Chondrocyte (in vitro differentiated cells): ENCODE measurements around the gene MAML3. TPM values are rescaled to one million over a fixed set of nuclear protein-coding genes. Genes with fewer than 3 reads are reported as not detected.

Source experiments
- DNase-seq: peaks from one replicate; pipeline ENCODE4 v3.0.0; 2021; ENCODE audit warnings: mixed read lengths, low spot score
- H3K27ac Mint-ChIP-seq: one replicate; pipeline ENCODE4 v1.8.0; 2021; ENCODE audit warnings: mild to moderate bottlenecking, moderate library complexity, mixed read lengths; ENCODE audit not compliant: unreplicated experiment
- H3K27me3 Mint-ChIP-seq: 2 replicates; pipeline ENCODE4 v1.8.0; 2021; ENCODE audit warnings: low read depth, mixed read lengths
- H3K36me3 Mint-ChIP-seq: 2 replicates; pipeline ENCODE4 v1.8.0; 2021; ENCODE audit warnings: low read depth, mixed read lengths
- H3K4me1 Mint-ChIP-seq: 2 replicates; pipeline ENCODE4 v1.8.0; 2021; ENCODE audit warnings: low read depth, mild to moderate bottlenecking, mixed read lengths
- H3K4me3 Mint-ChIP-seq: one replicate; pipeline ENCODE4 v1.8.0; 2021; ENCODE audit warnings: mild to moderate bottlenecking, moderate library complexity, mixed read lengths; ENCODE audit not compliant: unreplicated experiment
- H3K9me3 Mint-ChIP-seq: 2 replicates; pipeline ENCODE4 v1.8.0; 2021; ENCODE audit warnings: low read depth, mixed read lengths
- total RNA-seq: library from RNA; stranded (reverse); gene quantifications from 3 replicates; pipeline ENCODE4 v1.2.1, GENCODE V29; 2021
- TF ChIP-seq, protein P1 (sequence below): fragments of 200-600 bp; sonication (generic); IDR thresholded peaks from 2 replicates; pipeline ENCODE4 v1.5.0; 2021; ENCODE audit warnings: antibody characterized with exemption, mild to moderate bottlenecking, moderate library complexity

The MAML3 gene
- total RNA-seq, 1 donor from 2014 or later = 1.6 TPM

DNA sequence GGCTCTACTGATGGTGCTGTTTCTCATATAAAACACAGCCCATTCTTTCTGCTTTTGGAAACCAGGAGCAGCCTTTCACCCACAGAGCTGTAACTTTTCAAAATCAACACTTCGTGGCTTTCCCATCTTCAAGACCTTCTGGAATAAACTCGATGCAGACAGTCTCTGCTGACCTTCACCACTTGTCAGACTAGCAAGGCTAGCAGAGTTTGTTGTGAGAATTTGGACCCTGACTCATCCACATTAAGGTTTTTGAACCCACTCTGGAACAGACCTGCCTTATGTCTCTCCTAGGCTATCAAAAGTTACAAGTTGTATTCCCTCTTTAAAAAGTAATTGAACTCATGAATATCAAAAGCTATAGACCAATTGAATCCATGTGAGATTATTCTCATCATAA lies 88.6 kb downstream of the MAML3 start:
- Mint-ChIP-seq H3K9me3 (no peaks in the 10 kb centered on the region), H3K36me3 (no peaks in the 10 kb centered on the region), H3K27me3 (no peaks in the 10 kb centered on the region), H3K4me3 (no peak overlapping the region), H3K27ac (no peak overlapping the region), H3K4me1 (peaks cover 36% of the 10 kb centered on the region)
- TF ChIP-seq, protein P1, sequence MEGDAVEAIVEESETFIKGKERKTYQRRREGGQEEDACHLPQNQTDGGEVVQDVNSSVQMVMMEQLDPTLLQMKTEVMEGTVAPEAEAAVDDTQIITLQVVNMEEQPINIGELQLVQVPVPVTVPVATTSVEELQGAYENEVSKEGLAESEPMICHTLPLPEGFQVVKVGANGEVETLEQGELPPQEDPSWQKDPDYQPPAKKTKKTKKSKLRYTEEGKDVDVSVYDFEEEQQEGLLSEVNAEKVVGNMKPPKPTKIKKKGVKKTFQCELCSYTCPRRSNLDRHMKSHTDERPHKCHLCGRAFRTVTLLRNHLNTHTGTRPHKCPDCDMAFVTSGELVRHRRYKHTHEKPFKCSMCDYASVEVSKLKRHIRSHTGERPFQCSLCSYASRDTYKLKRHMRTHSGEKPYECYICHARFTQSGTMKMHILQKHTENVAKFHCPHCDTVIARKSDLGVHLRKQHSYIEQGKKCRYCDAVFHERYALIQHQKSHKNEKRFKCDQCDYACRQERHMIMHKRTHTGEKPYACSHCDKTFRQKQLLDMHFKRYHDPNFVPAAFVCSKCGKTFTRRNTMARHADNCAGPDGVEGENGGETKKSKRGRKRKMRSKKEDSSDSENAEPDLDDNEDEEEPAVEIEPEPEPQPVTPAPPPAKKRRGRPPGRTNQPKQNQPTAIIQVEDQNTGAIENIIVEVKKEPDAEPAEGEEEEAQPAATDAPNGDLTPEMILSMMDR = no peak
- DNase-seq = no peak

DNA sequence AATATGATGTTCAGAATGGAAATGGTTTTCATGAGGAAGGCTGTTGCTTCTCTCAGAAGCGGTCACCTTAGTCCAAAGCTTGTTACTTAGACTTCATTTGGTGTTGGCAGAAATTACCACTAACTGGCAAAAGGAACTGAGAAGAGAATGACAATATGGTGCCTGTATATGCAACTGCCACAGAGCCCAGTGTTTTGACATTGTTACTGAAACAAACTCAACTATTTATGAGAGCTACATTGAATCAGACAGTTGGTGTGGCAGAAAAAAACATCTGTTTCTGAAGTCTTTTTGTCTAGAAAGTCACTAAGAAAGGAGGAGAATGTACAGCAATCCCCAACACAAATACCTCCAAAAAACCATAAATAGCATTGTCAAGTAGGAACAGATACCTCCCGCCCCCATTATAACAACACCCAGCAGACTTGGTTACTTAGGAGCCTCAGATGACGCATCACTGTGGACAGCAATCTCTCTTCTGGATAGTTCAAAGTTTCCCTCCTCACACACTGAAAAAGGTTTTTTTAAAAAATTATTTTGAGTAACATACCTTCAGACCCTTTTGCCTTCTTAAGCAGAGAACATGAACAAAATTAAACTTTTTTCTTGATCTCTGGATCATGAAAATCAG lies 92.2 kb downstream of the MAML3 start:
- Mint-ChIP-seq H3K27ac (peak overlapping the region; percentile 81), H3K36me3 (no peaks in the 10 kb centered on the region), H3K9me3 (no peaks in the 10 kb centered on the region), H3K4me3 (no peak overlapping the region), H3K4me1 (peaks cover 45% of the 10 kb centered on the region), H3K27me3 (no peaks in the 10 kb centered on the region)
- TF ChIP-seq, protein P1 = no peak
- no peak for DNase-seq

DNA sequence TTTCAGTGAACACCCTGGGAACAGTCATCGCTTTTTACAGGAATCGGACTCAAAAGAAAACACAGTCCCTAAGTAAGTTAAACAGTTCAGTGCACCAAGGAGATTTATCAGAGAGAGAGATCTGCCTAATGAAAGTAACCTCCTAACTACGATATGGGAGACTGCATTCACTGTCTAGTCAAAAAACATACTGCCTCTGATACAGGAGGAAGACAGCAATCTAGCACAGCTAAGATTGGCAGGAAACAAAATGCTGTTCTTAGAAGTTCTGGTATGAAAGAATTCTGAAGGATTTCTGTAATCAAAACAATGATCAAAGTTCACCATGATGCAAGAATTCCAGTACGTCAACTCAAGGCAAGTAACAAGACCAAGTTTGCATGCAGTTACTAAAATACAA lies 92.8 kb downstream of the MAML3 start:
- Mint-ChIP-seq H3K27ac (peak overlapping the region; percentile 81), H3K4me3 (peak overlapping the region; percentile 45), H3K9me3 (no peaks in the 10 kb centered on the region), H3K27me3 (no peaks in the 10 kb centered on the region), H3K4me1 (peaks cover 45% of the 10 kb centered on the region), H3K36me3 (no peaks in the 10 kb centered on the region)
- no peak for DNase-seq
- TF ChIP-seq, protein P1 = no peak

DNA sequence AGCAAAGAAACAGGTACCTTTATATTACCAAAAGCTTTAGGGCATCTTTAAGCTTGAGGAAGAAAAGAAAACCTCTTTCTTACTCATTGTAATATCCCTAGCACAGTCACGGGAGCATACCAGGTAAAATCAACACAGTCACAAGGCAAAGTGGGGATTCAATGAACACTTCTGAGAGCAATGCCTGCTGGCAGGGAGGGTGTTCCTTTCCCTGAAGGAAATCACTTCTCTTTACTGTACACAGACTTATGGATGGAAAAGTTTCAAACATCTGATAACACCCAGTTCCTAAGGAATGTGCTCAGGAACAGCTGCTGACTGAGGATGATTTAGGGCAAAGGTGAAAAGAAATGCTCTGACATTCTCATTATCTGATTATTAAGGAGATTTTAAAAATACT lies 94.8 kb downstream of the MAML3 start:
- Mint-ChIP-seq H3K4me3 (no peak overlapping the region), H3K27ac (peak overlapping the region; percentile 71), H3K36me3 (no peaks in the 10 kb centered on the region), H3K4me1 (peaks cover 53% of the 10 kb centered on the region), H3K9me3 (no peaks in the 10 kb centered on the region), H3K27me3 (no peaks in the 10 kb centered on the region)
- TF ChIP-seq, protein P1 = no peak
- no peak for DNase-seq

DNA sequence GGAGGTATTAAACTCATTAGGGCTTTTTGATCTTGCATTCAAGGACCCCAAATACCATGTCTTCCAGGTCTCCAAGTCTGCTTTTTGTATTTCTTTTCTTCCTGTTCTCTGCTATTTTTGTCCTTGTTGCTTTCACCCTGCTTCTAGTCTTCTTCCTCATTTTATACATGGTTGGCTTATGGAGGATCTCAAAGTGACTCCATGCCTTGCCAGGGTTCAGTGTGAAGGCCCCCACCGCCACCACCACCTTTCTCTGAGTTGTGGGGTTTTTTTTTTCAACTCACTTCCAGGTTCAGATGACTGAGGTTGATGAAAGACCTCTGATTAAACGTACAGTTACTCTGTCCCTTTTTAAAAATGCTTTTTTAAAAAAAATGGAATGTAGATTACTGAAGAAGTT lies 96.3 kb downstream of the MAML3 start:
- TF ChIP-seq, protein P1 = no peak
- Mint-ChIP-seq H3K4me3 (no peak overlapping the region), H3K4me1 (peaks cover 53% of the 10 kb centered on the region)

More for the DNA sequence above, 96.3 kb downstream of the MAML3 start:
- no peak for DNase-seq
- no peak overlapping the region for H3K27ac Mint-ChIP-seq
- H3K9me3 Mint-ChIP-seq = no peaks in the 10 kb centered on the region
- H3K27me3 Mint-ChIP-seq = no peaks in the 10 kb centered on the region
- H3K36me3 Mint-ChIP-seq = no peaks in the 10 kb centered on the region
